Hepatocyte (in vitro differentiated cells): Measurements from ENCODE around the gene TUT1. TPM values are rescaled to one million over a fixed set of nuclear protein-coding genes. Genes with fewer than 3 reads are reported as not detected.

Experiments used
- DNase-seq: peaks from one replicate; pipeline ENCODE4 v3.0.0-alpha.2; 2016; ENCODE audit warnings: low spot score
- H2AFZ ChIP-seq: fragments of 200-600 bp; sonication (generic); 2 replicates; pipeline ENCODE4 v1.6.0; 2016; ENCODE audit warnings: antibody characterized with exemption, mild to moderate bottlenecking
- H3K27ac ChIP-seq: fragments of 200-600 bp; sonication (generic); 2 replicates; pipeline ENCODE4 v1.5.1; 2016; ENCODE audit warnings: mild to moderate bottlenecking
- H3K27me3 ChIP-seq: fragments of 200-600 bp; sonication (generic); 2 replicates; pipeline ENCODE4 v1.6.1; 2016
- H3K36me3 ChIP-seq: fragments of 200-600 bp; sonication (generic); replicated peaks from 2 replicates; pipeline ENCODE4 v1.5.1; 2016; ENCODE audit warnings: low read depth; ENCODE audit not compliant: insufficient read depth
- H3K4me1 ChIP-seq: fragments of 200-600 bp; sonication (generic); 2 replicates; pipeline ENCODE4 v1.5.1; 2016; ENCODE audit warnings: mild to moderate bottlenecking, moderate library complexity; ENCODE audit not compliant: insufficient read depth
- H3K4me2 ChIP-seq: fragments of 200-600 bp; sonication (generic); 2 replicates; pipeline ENCODE4 v1.6.0; 2016
- H3K4me3 ChIP-seq: fragments of 200-600 bp; sonication (generic); 2 replicates; pipeline ENCODE4 v1.5.1; 2016; ENCODE audit warnings: mild to moderate bottlenecking
- H3K79me2 ChIP-seq: fragments of 200-600 bp; sonication (generic); 2 replicates; pipeline ENCODE4 v1.6.0; 2017; ENCODE audit warnings: mild to moderate bottlenecking
- H3K9me2 ChIP-seq: fragments of 200-600 bp; sonication (generic); replicated peaks from 2 replicates; pipeline ENCODE4 v1.6.0; 2017; ENCODE audit warnings: mild to moderate bottlenecking; ENCODE audit not compliant: insufficient read depth
- H3K9me3 ChIP-seq: fragments of 200-600 bp; sonication (generic); 2 replicates; pipeline ENCODE4 v1.5.1; 2016; ENCODE audit warnings: low read depth, mild to moderate bottlenecking
- H4K20me1 ChIP-seq: fragments of 200-600 bp; sonication (generic); 2 replicates; pipeline ENCODE4 v1.6.0; 2016; ENCODE audit warnings: mild to moderate bottlenecking; ENCODE audit not compliant: insufficient read depth, poor library complexity, severe bottlenecking
- EZH2 ChIP-seq: fragments of 200-600 bp; sonication (generic); IDR thresholded peaks from 2 replicates; pipeline ENCODE4 v1.6.1; 2016; ENCODE audit warnings: antibody characterized with exemption, mild to moderate bottlenecking, borderline replicate concordance
- EZH2phosphoT487 ChIP-seq: fragments of 200-600 bp; sonication (generic); IDR thresholded peaks from one replicate; pipeline ENCODE4 v1.6.1; 2018; ENCODE audit warnings: antibody characterized with exemption, mild to moderate bottlenecking, low read depth, moderate library complexity; ENCODE audit not compliant: unreplicated experiment, severe bottlenecking
- WGBS: methylation state at CpG from one replicate; pipeline ENCODE4 v1.1.6; 2016; ENCODE audit warnings: low lambda C conversion rate; ENCODE audit errors: missing lambda C conversion rate; 5-methylcytosine and 5-hydroxymethylcytosine counted together
- polyA plus RNA-seq: library from polyadenylated mRNA; unstranded; fragments of >200 nt; fragmentation: Nextera tagmentation; extraction: Ambion mirVana; gene quantifications from 2 replicates; pipeline ENCODE4 v1.2.1, GENCODE V29; 2016
- total RNA-seq: library from RNA; depleted of rRNA; stranded (reverse); fragments of >200 nt; gene quantifications from 2 replicates; pipeline ENCODE4 v1.2.3, GENCODE V29; 2014
- TF ChIP-seq, protein P1 (sequence below): fragments of 200-600 bp; sonication (generic); IDR thresholded peaks from 2 replicates; pipeline ENCODE4 v1.5.1; 2016; ENCODE audit warnings: antibody characterized with exemption, mild to moderate bottlenecking; ENCODE audit not compliant: poor library complexity

TUT1 gene
- total and polyA plus RNA-seq, 2 experiments from 2014 or later, result 11.7 to 14.2 TPM

DNA sequence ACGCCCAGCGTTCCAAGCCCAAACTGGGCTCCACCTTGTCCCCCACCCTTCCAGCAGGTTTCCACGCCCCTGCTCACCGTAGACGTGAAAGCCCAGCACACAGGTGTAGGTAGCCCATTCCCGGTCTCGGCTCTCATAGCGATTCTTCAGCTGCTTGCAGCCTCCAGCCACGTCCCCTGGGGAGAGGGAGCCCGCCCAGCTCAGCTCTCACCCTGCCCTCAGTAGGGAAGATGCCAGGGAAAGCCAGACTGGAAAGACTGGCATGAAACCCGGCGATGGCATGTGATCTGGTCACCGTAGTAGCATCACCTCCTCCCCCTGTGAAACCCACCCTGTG, 11.7 kb upstream of the TUT1 start:
- 70% methylated on average over 10 of the region's 13 CpGs for WGBS
- H3K4me3 ChIP-seq, result no peak overlapping the region
- H3K4me2 ChIP-seq, result peak overlapping the region; percentile 85
- H3K27me3 ChIP-seq, result no peaks in the 10 kb centered on the region
- no peaks in the 10 kb centered on the region for H3K36me3 ChIP-seq
- peaks cover 31% of the 10 kb centered on the region for H3K79me2 ChIP-seq
- no peaks in the 10 kb centered on the region for H3K9me2 ChIP-seq
- H3K9me3 ChIP-seq, result no peaks in the 10 kb centered on the region
- H3K4me1 ChIP-seq, result peaks cover 20% of the 10 kb centered on the region
- no peak overlapping the region for H2AFZ ChIP-seq
- H3K27ac ChIP-seq, result no peak overlapping the region
- TF ChIP-seq EZH2 (no peak), EZH2phosphoT487 (no peak)
- TF ChIP-seq, protein P1, sequence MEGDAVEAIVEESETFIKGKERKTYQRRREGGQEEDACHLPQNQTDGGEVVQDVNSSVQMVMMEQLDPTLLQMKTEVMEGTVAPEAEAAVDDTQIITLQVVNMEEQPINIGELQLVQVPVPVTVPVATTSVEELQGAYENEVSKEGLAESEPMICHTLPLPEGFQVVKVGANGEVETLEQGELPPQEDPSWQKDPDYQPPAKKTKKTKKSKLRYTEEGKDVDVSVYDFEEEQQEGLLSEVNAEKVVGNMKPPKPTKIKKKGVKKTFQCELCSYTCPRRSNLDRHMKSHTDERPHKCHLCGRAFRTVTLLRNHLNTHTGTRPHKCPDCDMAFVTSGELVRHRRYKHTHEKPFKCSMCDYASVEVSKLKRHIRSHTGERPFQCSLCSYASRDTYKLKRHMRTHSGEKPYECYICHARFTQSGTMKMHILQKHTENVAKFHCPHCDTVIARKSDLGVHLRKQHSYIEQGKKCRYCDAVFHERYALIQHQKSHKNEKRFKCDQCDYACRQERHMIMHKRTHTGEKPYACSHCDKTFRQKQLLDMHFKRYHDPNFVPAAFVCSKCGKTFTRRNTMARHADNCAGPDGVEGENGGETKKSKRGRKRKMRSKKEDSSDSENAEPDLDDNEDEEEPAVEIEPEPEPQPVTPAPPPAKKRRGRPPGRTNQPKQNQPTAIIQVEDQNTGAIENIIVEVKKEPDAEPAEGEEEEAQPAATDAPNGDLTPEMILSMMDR, result no peak
- H4K20me1 ChIP-seq, result peaks cover 16% of the 10 kb centered on the region
- no peak for DNase-seq

DNA sequence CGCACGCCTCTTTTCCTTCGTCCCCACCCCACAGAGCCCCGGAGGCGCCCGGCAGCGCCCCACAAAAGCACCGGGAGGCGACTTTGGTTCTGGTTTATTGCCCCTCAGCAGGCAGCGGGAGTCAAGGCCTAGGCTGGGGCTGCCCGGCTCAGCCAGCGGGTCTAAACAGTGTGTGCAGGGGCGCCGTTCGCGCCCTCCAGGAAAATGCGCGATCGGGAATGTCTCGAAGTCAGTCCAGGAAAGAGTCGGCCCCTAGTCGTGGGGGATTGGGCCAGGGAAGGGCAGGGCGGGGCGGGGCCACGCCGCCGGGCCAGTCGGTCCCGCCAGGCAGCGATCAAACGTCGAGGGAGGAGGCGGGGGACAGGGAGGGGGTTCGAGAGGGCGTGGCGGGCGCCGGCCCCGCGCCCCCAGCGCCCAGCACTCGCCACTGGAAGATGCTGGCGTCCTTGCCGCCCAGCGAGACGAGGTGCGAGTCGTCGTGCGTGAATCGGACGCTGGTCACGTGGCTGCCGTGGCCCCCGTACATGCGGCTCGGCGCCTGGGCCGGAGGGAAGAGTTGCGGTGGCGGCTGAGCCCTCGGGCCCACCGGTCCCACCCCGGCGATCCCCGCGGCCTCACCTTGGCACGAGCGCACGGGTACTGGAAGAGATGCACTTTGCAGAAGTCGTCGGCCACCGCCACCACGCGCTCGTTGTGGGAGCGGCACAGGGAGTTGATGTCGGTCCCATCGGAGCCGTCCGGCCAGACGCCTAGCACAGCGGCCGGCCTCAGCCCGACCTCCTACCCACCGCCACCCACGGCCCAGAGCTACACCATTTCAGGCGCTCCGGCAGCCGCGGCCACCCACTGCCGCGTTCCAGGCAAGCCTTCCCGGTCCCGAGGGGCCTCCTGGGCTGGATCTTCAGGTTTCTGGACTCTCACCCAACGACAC, 11.1 kb upstream of the TUT1 start:
- H2AFZ ChIP-seq, result peak overlapping the region; percentile 64

DNA sequence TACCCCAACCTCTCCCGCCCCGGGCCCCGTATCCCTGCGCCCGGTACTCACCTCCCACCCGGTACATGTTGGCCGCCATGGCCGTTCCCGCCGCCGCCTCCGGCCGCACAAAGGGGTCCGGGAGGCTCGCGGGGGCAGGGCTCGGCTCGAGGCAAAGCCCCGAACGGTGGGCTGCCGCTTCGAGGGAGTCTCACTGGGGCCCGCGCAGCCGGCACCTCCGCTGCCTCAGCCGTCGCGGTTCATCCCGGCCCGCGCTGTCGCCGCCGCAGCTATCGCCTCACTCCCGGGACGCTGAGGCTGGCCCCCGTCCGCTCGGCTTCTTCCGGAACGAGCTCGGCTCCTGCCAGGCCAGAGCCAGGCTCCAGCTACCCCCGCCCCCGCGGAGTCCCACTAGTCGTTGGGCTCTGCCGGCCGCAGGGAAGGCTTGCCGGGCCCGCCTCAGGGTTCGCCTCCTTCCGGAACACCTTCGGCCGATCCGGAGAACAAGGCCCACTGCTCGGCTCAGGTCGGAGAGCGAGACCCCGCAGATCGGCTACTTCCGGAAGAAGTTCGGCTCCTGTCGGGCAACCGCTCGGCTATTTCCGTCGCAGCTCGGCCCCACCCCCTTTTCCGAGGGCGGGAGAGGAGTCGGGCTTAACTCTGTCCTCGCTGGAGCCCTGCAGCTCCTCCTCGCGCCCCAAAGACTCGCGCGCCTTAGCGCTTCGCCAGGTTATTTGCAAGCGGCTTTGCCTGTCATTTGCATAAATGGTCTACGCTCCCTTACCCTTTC, 10.2 kb upstream of the TUT1 start, which contains the start of gene MTA2:
TSS of gene MTA2 (minus strand) at position 494 of the 769 bp plus-strand sequence. CDS start at position 79, 415 bp downstream.
- Histone ChIP-seq H3K36me3 (no peaks in the 10 kb centered on the region), H2AFZ (peak within 1 kb of the TSS; percentile 64)

More for the DNA sequence above, 11.1 kb upstream of the TUT1 start:
- no peaks in the 10 kb centered on the region for H3K9me2 ChIP-seq
- peaks cover 16% of the 10 kb centered on the region for H4K20me1 ChIP-seq
- no peaks in the 10 kb centered on the region for H3K9me3 ChIP-seq
- 9% methylated on average over 63 of the region's 96 CpGs for WGBS
- DNase-seq, result peak; percentile 68
- no peaks in the 10 kb centered on the region for H3K27me3 ChIP-seq
- peak overlapping the region; percentile 85 for H3K4me2 ChIP-seq
- peak overlapping the region; percentile 18 for H3K4me3 ChIP-seq
- peak overlapping the region; percentile 81 for H3K27ac ChIP-seq
- no peaks in the 10 kb centered on the region for H3K36me3 ChIP-seq
- peaks cover 20% of the 10 kb centered on the region for H3K4me1 ChIP-seq
- TF ChIP-seq EZH2phosphoT487 (no peak), EZH2 (no peak)
- TF ChIP-seq, protein P1, result peak; percentile 9
- H3K79me2 ChIP-seq, result peaks cover 37% of the 10 kb centered on the region

More for the DNA sequence above, 10.2 kb upstream of the TUT1 start, which contains the start of gene MTA2:
- H4K20me1 ChIP-seq, result peaks cover 16% of the 10 kb centered on the region
- peak within 1 kb of the TSS; percentile 39 for H3K4me3 ChIP-seq
- peaks cover 20% of the 10 kb centered on the region for H3K4me1 ChIP-seq
- peak within 1 kb of the TSS; percentile 92 for H3K27ac ChIP-seq
- H3K9me3 ChIP-seq, result no peaks in the 10 kb centered on the region
- 1% methylated on average over 79 of the region's 83 CpGs for WGBS
- no peaks in the 10 kb centered on the region for H3K27me3 ChIP-seq
- H3K4me2 ChIP-seq, result peak within 1 kb of the TSS; percentile 85
- peaks cover 39% of the 10 kb centered on the region for H3K79me2 ChIP-seq
- TF ChIP-seq, protein P1, result no peak
- no peak for TF ChIP-seq EZH2
- TF ChIP-seq EZH2phosphoT487, result no peak
- DNase-seq, result peak; percentile 98
- no peaks in the 10 kb centered on the region for H3K9me2 ChIP-seq
